IMR-90 (cell line): ENCODE results near the gene CUL7. TPM values are rescaled to one million over a fixed set of nuclear protein-coding genes. Genes with fewer than 3 reads are reported as not detected.

Source experiments
- ATAC-seq: fragments of 200-7000 bp; cut with Tn5 transposase; 2 replicates; pipeline ENCODE4 v1.9.1; 2020; ENCODE audit warnings: low read depth, mild to moderate bottlenecking, moderate library complexity
- BruUV-seq: library from RNA; stranded (reverse); fragments of 400-500 nt; replicated peaks from 2 replicates; lab custom pipeline; 2021; lab: Mats Ljungman, UMichigan
- CTCF ChIA-PET: fragments of 300-600 bp; formaldehyde crosslinking; extraction: SDS; loops from one replicate; lab custom pipeline; 2021; ENCODE audit warnings: antibody characterized with exemption; lab: Yijun Ruan, JAX
- POLR2A ChIA-PET: fragments of 300-600 bp; sonication (Branson Sonifier 250); formaldehyde crosslinking; loops from one replicate; lab custom pipeline; 2022; ENCODE audit warnings: antibody characterized with exemption; ENCODE audit not compliant: unreplicated experiment; lab: Charles Lee
- DNase-seq: peaks from one replicate; pipeline ENCODE4 v3.0.0; 2013
- H2AFZ ChIP-seq: replicated peaks from 2 replicates; pipeline ENCODE3; 2013; ENCODE audit warnings: low read length, mild to moderate bottlenecking; ENCODE audit not compliant: poor library complexity
- H2AK5ac ChIP-seq: 2 replicates; pipeline ENCODE4 v1.6.1; 2013; ENCODE audit warnings: low read depth, low read length, inconsistent platforms
- H2AK9ac ChIP-seq: replicated peaks from 2 replicates; pipeline ENCODE3; 2013; ENCODE audit warnings: mild to moderate bottlenecking, low read depth, low read length, moderate library complexity; ENCODE audit not compliant: poor library complexity
- H2BK120ac ChIP-seq: 2 replicates; pipeline ENCODE4 v1.6.1; 2013; ENCODE audit warnings: low read depth, low read length, inconsistent platforms
- H2BK15ac ChIP-seq: 3 replicates; pipeline ENCODE4 v1.6.1; 2013; ENCODE audit warnings: low read depth, low read length, inconsistent platforms
- H2BK20ac ChIP-seq: 2 replicates; pipeline ENCODE4 v1.6.1; 2013; ENCODE audit warnings: low read depth, mild to moderate bottlenecking, inconsistent platforms, low read length, moderate library complexity
- H2BK5ac ChIP-seq: 2 replicates; pipeline ENCODE4 v1.6.1; 2013; ENCODE audit warnings: mild to moderate bottlenecking, low read depth, low read length, inconsistent platforms; ENCODE audit not compliant: poor library complexity, severe bottlenecking
- H3K14ac ChIP-seq: replicated peaks from 2 replicates; pipeline ENCODE4 v1.6.1; 2013; ENCODE audit warnings: low read depth, low read length, inconsistent platforms
- H3K18ac ChIP-seq: 2 replicates; pipeline ENCODE4 v1.6.1; 2013; ENCODE audit warnings: low read depth, low read length, control low read depth
- H3K23ac ChIP-seq: 2 replicates; pipeline ENCODE4 v1.6.1; 2013; ENCODE audit warnings: low read depth, low read length, inconsistent platforms
- H3K27ac ChIP-seq: 2 replicates; pipeline ENCODE4 v1.5.1; 2013; ENCODE audit warnings: mild to moderate bottlenecking, control low read depth, low read length; ENCODE audit not compliant: insufficient read depth
- H3K27me3 ChIP-seq: 2 replicates; pipeline ENCODE4 v1.6.1; 2013; ENCODE audit warnings: low read length; ENCODE audit not compliant: control insufficient read depth, insufficient read depth
- H3K36me3 ChIP-seq: 2 replicates; pipeline ENCODE4 v1.6.1; 2013; ENCODE audit warnings: low read length, mixed read lengths; ENCODE audit not compliant: control insufficient read depth, insufficient read depth
- H3K4ac ChIP-seq: 2 replicates; pipeline ENCODE4 v1.6.1; 2013; ENCODE audit warnings: low read depth, low read length, inconsistent platforms
- H3K4me1 ChIP-seq: 2 replicates; pipeline ENCODE4 v1.6.1; 2013; ENCODE audit warnings: low read length, mixed read lengths; ENCODE audit not compliant: control insufficient read depth, insufficient read depth
- H3K4me2 ChIP-seq: 2 replicates; pipeline ENCODE4 v1.6.1; 2013; ENCODE audit warnings: low read depth, mild to moderate bottlenecking, control low read depth, low read length, moderate library complexity
- H3K4me3 ChIP-seq: 2 replicates; pipeline ENCODE4 v1.5.1; 2013; ENCODE audit warnings: low read depth, mild to moderate bottlenecking, control low read depth, low read length, moderate library complexity; ENCODE audit not compliant: insufficient read depth
- H3K56ac ChIP-seq: 2 replicates; pipeline ENCODE4 v1.6.1; 2013; ENCODE audit warnings: low read length, inconsistent platforms; ENCODE audit not compliant: insufficient read depth; ENCODE audit errors: extremely low read depth
- H3K79me1 ChIP-seq, 2 experiments: 2 replicates each; pipeline ENCODE4 v1.6.1; 2013; ENCODE audit warnings: low read length in 2 of 2, inconsistent platforms in 1 of 2, low read depth in 1 of 2
- H3K9ac ChIP-seq: 2 replicates; pipeline ENCODE4 v1.6.1; 2013; ENCODE audit warnings: low read depth, low read length, control low read depth
- H3K9me1 ChIP-seq: 2 replicates; pipeline ENCODE4 v1.6.1; 2013; ENCODE audit warnings: low read length, inconsistent platforms; ENCODE audit not compliant: insufficient read depth
- H3K9me3 ChIP-seq: 2 replicates; pipeline ENCODE4 v1.6.1; 2013; ENCODE audit warnings: low read length; ENCODE audit not compliant: control insufficient read depth, insufficient read depth
- H4K20me1 ChIP-seq: 2 replicates; pipeline ENCODE4 v1.6.1; 2013; ENCODE audit warnings: low read length, inconsistent platforms; ENCODE audit not compliant: insufficient read depth
- H4K5ac ChIP-seq: 2 replicates; pipeline ENCODE4 v1.6.1; 2013; ENCODE audit warnings: mild to moderate bottlenecking, low read depth, low read length, control low read depth
- H4K8ac ChIP-seq, 2 experiments: 2 replicates each; pipeline ENCODE4 v1.6.1; 2013; ENCODE audit warnings: low read depth in 2 of 2, low read length in 2 of 2, control low read depth in 1 of 2, inconsistent platforms in 1 of 2
- H4K91ac ChIP-seq: 2 replicates; pipeline ENCODE4 v1.6.1; 2013; ENCODE audit warnings: low read depth, low read length, inconsistent platforms; ENCODE audit not compliant: insufficient read depth
- CEBPB ChIP-seq: IDR thresholded peaks from 2 replicates; pipeline ENCODE4 v1.6.1; 2012; ENCODE audit warnings: low read depth, low read length, improper control_type of control experiment
- ELK1 ChIP-seq: fragments of 150-350 bp; IDR thresholded peaks from 2 replicates; pipeline ENCODE4 v1.6.1; 2016; ENCODE audit warnings: low read depth, mild to moderate bottlenecking, low read length, moderate library complexity, borderline replicate concordance
- NFE2L2 ChIP-seq: fragments of 150-350 bp; IDR thresholded peaks from 2 replicates; pipeline ENCODE4 v1.6.1; 2016; ENCODE audit warnings: low read depth, mild to moderate bottlenecking, low read length
- RFX5 ChIP-seq: IDR thresholded peaks from 2 replicates; pipeline ENCODE4 v1.8.0; 2012; ENCODE audit warnings: low read depth, mild to moderate bottlenecking, low read length, moderate library complexity
- WGBS, 2 experiments: methylation state at CpG; one replicate each; pipeline versions ENCODE4 v1.1.5 to v1.1.7; 2013; ENCODE audit warnings: missing lambda C conversion rate in 2 of 2; ENCODE audit not compliant: insufficient read length in 1 of 2; ENCODE audit errors: extremely low coverage in 2 of 2; 5-methylcytosine and 5-hydroxymethylcytosine counted together
- dilution Hi-C: fragments of 300-500 bp; cut with HindIII; formaldehyde crosslinking; loops from one replicate; pipeline ENCODE4 v1.14.3; 2018; ENCODE audit warnings: low sequenced_read_pairs; ENCODE audit not compliant: unreplicated experiment
- in situ Hi-C: fragments of 300-500 bp; cut with MboI; formaldehyde crosslinking; loops from 3 replicates; pipeline ENCODE4 v1.14.3; 2019; ENCODE audit warnings: low sequenced_read_pairs, inconsistent platforms, mixed read lengths
- intact Hi-C: fragments of 100-400 bp; cut with micrococcal nuclease; formaldehyde crosslinking; loops from 2 replicates; pipeline ENCODE4 v1.10.0; 2022
- polyA plus RNA-seq, 3 experiments: library from polyadenylated mRNA; depleted of rRNA; stranded (reverse); fragments of >200 nt; gene quantifications; 2 replicates each; pipeline ENCODE4 v1.2.3, GENCODE V29; 2012; ENCODE audit warnings: low replicate concordance in 1 of 3
- total RNA-seq: library from RNA; depleted of rRNA; stranded (reverse); fragments of >200 nt; gene quantifications from 2 replicates; pipeline ENCODE4 v1.2.3, GENCODE V29; 2012

The CUL7 gene
- total and polyA plus RNA-seq, 2 of the 4 experiments (the other 2 are of a cell fraction), result 38.0 to 39.3 TPM

DNA sequence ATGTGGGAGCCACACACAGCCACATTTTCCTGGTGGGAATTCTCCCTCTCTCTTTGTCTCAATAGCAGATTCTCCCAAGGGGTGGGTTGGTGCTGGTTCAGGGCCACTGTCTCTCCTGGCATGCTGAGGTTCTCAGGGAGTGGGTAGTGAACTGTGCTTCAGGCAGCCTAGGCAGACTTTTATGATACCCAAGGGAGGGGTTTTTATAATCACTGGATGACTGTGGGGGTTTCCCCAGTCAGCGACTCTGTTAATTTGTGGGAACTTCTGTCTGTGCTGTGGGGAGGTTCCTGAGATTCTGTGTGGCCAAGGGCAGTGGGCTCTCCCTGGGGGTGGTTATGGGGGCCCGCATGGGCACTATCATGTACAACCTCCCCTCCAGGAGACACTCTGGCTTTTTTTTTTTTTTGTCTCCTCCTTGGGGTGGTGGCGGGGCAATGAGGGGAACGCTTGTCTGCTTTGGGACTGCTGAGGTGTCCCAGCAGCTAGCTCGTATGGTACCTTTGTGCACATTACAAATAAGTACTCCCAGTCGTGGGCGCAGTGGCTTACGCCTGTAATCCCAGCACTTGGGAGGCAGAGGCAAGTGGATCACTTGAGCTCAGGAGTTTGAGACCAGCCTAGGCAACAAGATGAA, 32.5 kb upstream of the CUL7 start:
- TF ChIP-seq RFX5 (no peak), ELK1 (no peak), CEBPB (no peak), NFE2L2 (no peak)
- no peak overlapping the region for H2BK5ac ChIP-seq
- no peak overlapping the region for H3K23ac ChIP-seq
- no peak overlapping the region for H3K27ac ChIP-seq
- no peak overlapping the region for H4K5ac ChIP-seq
- no peak overlapping the region for H4K8ac ChIP-seq
- no peak overlapping the region for H3K4me2 ChIP-seq
- no peak overlapping the region for H2AK9ac ChIP-seq
- H3K18ac ChIP-seq, result no peak overlapping the region
- peaks cover 54 to 90% of the 10 kb centered on the region in 2 experiments for H3K79me1 ChIP-seq
- H3K4ac ChIP-seq, result no peak overlapping the region
- BruUV-seq, result no TSS peak
- no peak overlapping the region for H3K14ac ChIP-seq
- no peak overlapping the region for H2BK120ac ChIP-seq
- H3K4me3 ChIP-seq, result no peak overlapping the region
- WGBS, 2 experiments, result 100% methylated on average over 1 of the region's 8 CpGs; no CpG with 5 or more reads in 1 of the 2 experiments
- no peak overlapping the region for H2AK5ac ChIP-seq
- no peak overlapping the region for H3K56ac ChIP-seq
- no peaks in the 10 kb centered on the region for H3K36me3 ChIP-seq
- dilution Hi-C loops, result no loop called here
- no peak overlapping the region for H3K9ac ChIP-seq
- in situ Hi-C loops, result no loop called here
- no peak overlapping the region for H2AFZ ChIP-seq
- peaks cover 83% of the 10 kb centered on the region for H4K20me1 ChIP-seq
- ChIA-PET POLR2A (no interaction called here), CTCF (no interaction called here)
- intact Hi-C loops, result no loop called here
- no peak overlapping the region for H2BK15ac ChIP-seq
- no peak overlapping the region for H2BK20ac ChIP-seq
- no peaks in the 10 kb centered on the region for H3K27me3 ChIP-seq
- peaks cover 37% of the 10 kb centered on the region for H3K4me1 ChIP-seq
- H4K91ac ChIP-seq, result no peak overlapping the region
- DNase-seq (no peak), ATAC-seq (no peak)
- no peaks in the 10 kb centered on the region for H3K9me3 ChIP-seq
- H3K9me1 ChIP-seq, result peaks cover 9% of the 10 kb centered on the region
